GM19025 (cell line): ENCODE data around the gene NGB.
"Not testable (repeated sequence)": the region's sequence is repeated elsewhere in the genome, so short reads cannot be mapped to it uniquely, and the experiment has no call there.

Experiments used
- ATAC-seq: cut with Tn5 transposase; IDR thresholded peaks from one replicate; pipeline ENCODE4 v1.9.1; 2021; ENCODE audit warnings: mild to moderate bottlenecking, low read depth, moderate library complexity; ENCODE audit not compliant: unreplicated experiment

NGB gene

DNA sequence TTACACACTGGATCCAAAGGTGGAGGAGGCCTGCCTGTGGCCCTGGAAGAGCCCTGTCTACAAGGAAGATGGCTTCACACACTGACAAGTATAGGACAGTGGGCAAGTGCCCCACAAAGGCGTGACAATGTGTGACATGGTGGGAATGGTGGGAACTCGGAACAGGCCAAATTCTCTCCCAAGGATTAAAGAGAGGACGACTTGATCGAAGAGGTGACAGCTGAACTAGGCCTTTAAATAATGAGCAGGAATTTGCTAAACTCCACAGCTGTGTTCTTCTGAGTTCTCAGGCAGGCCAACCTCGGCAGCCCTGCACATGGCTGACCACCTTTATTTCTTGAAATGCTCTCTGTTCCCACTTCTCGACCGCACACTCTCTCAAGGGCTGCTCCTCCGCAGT is 25.9 kb upstream of the NGB start:
- ATAC-seq: no peak

DNA sequence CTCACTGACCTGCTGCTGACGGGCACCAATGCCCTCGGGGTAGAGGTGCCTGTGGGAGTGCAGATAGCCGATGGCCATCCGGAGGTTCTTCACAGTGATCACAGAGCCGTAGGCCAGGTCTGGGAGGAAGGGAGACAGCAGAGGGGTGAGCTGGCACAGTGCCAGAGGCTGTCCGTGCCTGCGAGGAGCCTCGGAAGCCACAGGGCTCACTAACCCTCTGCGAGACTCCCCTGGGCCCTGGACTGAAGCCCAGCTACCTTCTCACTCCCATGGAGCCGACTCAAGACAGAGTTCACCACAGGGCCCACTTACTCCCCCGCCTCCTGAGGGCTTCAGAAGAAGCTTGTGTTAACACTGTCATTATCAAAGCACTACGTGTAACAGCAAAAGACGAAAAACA is 25.1 kb upstream of the NGB start:
- no peak for ATAC-seq

DNA sequence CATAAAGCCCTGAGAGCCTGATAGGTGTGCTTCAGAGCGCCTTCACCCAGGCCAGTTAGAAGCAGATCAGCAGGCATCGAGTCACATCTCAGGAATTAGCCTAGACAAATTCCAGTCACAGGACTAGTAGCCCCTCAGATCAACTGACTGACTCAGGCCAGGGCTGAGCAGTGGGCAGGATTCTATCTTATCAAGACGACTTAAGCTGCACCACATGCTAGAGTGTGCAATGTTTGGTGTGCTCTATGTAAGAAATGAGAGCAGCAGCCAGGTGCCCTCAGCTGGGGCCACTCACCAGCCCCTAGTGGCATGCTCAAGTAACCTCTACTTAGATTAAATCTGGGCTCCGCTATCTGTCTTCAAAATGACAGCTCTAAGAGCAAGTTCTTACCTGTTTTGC is 19.7 kb upstream of the NGB start:
- ATAC-seq: no peak

DNA sequence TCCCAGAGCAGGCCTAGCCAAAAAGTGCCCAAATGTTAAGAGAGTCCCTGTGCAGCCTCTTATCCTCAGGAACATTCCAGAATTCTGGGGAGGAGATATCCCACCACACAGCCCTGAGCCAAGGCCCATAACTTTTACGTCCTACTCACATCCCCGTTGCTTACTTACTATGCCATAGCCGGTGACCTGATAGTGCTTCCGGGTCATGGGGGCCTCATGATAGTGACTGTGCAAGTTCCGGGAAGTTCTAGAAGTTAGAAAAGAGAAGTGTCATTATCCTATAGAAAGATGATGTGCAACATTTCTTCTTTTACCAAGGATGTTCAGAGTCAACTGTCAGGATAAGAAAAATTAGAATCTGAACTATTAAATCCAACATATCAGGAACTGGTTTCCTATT is 15.6 kb upstream of the NGB start:
- no peak for ATAC-seq

DNA sequence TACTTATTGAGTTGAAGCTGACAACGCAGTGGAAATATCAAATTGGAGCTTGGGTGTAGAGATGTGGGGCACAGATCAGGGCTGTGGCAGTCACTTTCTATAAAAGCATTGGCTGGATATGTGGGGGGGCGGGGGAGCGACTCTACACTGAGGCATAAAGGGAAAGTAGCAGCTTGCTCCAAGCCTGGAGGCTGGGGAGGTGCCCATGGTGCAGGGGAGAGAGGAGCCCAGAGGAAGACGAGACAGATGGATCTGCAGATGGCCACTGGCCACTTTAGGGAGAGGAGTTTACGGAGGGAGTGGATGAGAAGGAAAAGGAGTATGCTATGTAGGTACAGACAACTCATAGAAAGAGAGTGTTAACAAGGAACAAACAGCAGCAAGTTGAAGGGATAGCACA is 13.5 kb upstream of the NGB start:
- ATAC-seq: no peak

DNA sequence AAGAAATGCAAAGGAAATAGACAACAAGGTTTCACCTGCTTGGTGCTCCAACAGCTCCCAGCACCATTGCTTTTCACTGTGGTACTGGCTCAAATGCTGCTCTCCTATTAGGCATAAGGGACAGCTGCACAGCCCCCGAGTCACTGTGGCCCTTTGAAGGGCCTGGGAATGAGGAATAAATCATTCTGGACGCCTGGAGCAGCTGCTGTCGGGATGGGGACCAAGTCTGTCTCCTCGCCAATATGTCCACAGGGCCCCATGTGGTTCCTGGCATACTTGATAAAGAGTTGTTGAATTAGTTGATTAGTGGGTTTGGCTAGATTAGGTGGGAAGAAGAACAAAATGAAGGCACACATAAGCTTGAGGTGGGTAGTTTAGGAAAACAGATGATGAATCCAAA is 13.1 kb upstream of the NGB start:
- ATAC-seq: no peak

DNA sequence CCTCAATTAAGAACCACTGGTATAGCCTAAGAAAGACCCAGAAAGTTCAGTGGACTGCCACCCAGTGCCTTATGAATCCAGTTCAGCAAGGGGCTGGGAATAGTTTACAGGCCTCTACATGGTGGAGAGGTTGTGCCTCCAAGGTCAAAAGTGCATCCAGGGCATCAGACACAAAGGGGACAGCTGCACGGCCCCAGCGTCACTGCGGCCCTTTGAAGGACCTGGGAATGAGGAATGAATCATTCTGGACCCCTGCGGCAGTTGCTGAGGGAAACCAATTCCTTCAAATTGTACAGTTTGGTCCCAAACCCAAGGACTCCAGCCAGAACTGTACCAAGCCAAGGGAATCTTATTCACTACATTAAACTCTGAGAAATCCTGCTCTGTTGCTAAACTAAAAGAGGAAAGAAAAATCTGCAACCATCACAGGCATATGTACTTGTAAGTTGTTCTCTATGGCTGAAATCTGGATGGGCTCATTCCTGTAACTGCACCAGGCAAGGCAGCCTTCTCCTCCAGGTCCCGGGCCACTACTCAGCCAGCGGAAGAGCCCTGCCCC is 10.9 kb upstream of the NGB start:
- no peak for ATAC-seq

DNA sequence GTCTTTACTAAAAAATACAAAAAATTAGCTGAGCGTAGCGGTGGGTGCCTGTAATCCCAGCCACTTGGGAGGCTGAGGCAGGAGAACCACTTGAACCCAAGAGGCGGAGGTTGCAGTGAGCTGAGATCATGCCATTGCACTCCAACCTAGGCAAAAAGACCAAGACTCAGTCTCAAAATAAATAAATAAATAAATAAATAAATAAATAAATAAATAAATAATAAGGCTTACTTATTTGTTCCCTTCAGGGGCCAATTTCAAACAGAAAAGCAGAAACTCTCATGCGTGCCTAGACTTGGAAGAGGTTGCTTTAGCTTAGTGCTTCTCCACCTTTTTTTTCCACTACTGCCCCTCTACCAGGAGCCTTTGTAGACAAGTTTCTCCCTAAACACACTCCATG is 9.9 kb upstream of the NGB start:
- ATAC-seq: not testable (repeated sequence)

DNA sequence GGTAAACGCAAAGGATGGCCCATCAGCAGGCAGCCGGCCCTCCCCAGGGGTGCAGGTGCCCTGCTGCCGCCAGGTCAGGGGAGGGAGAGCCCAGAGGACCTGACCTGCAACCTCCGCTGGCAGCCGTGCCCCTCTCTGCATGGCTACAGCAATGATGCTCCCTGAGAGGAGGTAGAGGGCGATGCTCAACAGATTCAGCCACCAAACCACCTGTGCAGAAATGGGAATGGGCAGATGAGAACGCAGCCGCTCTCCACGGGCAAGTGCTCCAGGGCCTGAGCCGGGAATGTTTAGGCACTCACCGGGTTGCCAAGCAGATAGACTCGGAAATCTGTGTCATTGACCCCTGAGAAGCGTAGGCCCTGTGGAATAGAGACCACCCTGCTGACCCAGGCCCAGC is 8.7 kb upstream of the NGB start:
- no peak for ATAC-seq

DNA sequence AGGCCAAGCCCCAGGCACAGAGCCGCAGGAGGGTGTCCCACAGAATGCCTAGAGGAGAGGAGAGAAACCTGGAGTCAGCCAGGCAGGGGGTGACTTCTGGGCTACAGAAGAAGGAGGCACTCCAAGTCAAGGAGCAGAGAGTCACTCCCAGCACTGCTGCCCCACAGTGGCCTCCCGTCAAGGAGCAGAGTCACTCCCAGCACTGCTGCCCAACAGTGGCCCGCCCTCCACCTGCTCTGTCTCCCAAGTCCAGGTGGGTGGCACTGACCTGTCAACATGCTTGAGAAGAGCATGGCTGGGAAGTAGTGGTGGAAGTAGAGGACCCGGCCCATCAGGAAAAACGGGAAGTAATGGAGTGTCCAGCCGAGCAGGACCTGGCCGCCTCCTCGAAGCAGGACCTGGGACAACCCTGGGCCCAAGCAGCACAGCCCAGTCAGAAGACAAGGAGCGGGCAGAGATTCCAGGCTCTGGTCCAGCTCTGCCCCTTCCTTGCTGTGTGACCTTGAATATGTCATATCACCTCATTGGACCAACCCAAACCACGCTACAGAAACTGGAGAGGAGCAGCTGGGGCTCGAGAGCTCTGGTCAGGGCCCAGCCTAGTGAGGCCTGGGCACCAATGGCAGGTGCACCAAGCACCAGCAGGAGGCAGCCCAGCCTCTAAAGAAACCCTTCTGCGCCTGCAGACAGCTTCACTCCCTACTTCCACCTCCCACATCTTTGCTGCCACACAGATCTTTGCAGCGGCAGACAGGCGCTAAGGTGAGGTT is 7.6 kb upstream of the NGB start:
- no peak for ATAC-seq

DNA sequence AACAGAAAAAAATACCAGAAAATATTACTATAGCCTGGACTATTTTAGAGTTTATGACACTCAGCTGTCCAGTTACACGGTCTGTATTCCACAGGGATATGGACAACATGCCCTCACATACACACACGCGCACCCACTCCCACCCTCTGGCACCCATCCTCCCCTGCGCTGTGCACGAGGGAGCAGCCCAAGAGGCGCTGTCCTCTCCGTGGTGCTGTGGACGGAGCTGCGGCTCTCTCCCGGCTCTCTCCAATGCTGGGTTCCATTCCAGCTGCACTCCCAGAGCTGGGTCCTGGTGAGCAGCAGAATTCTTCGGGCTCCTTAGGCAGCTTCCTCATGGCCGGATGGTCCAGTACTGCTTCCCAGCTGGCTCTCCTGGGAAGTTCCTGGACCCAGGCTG is 6.0 kb upstream of the NGB start:
- no peak for ATAC-seq

DNA sequence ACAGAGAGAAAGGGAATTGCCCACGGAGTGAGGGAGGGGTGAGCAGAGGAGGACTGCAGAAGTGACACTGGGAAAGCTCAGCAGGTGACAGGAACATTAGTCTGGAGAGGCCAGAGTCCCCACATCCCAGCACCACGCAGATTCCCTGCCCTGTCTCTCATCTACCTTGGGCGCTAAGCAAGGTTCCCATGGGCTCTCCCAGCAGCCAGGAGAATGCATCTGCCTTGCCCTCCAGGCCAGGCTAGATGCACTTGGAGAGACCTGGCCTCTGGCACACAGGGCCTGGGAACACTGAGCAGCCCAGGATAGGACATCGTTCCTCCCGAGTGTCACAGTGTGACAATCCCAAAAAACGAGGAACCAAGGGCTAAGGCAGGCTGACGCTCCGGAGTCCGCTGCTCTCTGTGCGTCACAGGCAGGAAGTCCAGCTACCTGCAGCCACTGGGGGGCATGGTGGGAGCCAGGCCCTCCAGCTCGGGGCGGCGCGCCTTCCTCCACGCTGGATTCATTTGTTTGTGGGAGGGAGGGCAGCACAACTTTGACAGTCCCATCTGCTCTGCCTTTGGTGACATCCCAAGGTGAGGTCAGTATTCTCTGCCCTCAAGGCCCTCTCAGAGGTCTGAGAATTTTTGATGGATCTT is 5.4 kb upstream of the NGB start:
- no peak for ATAC-seq

DNA sequence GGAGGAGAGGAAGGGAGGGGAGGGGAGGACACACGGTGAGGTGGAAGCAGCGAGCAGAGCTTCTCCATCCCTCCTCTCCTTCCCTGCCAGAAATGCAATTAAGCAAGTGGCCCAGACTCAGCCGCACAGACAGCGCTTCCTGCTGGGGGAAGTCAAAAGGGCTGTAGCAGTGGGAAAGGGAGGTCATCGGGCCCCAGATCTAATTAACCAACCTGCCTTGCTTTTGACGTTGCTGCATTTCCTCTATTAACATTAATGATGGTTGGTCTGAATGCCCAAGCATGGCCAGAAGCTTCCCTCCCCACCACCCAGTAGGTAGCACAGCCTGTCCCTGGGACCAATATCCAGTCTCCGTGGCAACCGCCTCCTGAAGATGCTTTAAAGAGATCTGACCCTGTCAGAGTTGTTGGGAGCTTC is 4.6 kb upstream of the NGB start:
- no peak for ATAC-seq

DNA sequence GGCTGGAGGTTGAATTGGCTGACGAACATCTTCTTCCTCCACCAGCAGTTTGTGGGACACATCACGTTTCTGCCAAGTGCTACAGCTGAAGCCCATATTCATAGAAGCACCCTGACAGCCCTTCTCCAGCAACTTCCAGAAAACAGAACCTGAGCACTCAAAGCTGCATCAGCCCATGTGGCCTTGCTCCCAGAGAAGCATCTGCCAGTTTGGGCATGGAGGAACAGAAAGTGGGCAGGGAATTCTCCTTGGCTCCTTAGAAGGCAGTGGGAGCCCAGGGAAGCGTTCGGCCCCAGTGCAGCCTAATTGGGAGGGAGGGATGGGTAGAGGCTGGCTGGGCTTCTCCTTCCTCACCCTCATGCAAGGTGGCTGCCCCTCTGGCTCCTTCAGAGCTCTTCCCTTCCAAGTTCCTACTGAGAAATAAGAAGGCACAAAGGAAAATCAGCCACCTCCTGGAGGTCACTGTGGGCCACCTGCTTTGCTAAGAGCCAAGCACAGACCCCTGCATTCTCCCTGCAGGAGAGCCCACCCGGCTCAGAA is 4.1 kb upstream of the NGB start:
- ATAC-seq: no peak

DNA sequence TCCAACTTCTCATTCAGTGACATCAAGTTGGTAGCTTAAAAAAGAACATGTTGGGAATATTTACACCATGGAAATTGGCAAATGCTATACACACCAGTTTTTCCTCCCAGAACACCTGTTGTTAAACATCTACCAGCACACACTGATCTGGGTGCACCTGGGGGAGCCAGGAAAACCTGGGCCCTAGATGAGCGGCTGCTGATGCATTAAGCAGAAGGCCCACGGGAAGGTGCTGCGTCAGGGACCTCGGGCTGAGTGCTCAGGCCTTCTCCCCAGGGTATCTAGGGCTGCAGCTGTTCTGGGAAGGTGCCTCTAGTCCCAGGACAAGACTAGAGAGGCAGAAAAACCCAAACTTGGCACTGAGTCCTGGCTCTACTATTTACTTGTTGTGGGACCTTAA is 2.8 kb upstream of the NGB start:
- no peak for ATAC-seq

DNA sequence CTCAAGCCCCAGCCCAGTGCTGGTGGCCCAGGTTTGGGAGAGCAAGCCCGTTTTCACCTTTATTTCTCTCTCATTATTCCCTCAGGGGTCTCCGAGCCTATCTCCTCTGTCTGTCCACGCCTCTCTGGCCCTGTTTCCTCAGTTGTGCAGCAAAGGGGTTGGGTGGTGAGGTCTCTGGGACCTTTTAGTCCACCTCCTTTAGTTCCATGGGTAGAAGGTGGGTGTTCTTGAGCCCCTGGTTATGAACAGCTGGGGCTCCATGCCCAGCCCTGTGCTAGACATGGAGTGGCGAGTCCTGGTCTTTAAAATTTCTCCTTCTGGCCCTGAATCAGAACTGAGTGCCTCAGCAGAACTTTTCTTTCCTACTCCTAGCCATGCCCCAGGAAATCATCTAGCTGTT is 1.3 kb upstream of the NGB start:
- ATAC-seq: no peak

DNA sequence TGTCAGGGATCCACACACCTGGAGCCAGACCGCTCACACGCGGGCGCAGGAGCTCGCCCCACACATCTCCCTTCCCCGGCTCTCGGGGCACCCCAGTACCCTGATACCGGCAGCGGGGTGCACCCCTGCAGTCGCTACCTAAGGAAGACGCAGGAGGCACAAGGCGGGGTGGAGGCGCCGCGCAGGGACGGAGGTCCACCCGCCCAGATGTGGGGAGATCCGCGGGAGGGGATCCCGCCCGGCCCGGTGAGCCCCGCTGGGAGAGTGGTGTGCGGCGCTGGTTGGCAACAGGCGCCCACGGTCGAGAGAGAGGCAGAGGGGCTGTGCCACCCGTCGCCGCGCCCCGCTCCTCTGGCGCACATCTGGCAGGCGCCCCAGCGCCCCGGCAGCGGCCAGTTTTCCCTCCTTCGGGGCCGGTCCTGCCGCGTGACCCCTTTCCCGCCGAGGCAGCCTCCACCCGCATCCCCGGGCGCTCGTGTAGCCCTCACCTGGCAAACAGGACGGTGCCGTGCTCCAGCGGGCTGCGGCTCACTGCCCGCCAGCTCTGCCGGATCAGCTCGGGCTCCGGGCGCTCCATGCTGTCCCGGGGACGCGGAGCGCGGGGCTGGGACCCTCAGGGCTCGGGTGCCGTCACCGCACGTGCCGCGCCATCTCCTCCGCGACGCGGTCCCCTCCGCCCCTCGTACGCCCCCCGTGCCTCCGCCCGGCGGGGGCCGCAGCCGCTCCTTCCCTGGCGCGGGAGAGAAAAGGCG is 469 bp downstream of the NGB start:
- no peak for ATAC-seq

DNA sequence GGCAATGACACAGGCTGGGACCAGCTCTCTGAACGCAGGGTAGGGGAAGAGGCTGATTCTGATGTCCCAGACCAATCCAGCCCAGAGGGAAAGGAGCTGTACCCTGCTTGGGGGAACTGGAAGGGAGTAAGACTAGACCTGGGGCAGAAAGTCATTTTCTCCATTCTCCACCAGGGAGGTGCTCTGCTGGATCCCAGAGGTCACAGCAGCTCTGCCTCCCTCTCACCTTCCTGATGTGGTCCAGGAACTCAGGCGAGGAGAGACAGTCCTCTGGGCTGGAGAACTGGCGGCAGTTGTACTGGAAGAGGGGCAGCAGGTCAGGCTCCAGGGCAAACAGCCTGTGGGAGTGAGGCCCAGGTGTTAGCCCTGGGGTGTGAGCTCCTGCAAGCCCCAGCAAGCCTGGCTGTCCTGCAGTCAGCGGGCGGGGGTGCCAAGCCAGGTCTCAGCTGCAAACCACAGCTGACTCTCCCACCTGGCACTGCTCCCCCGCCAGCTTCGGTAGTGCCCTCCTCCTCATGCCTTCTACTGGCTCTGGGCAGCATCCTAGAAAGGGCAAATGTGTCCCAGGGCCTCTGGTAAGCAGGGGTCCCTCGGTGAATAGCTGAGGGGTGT is 1.9 kb downstream of the NGB start:
- no peak for ATAC-seq

DNA sequence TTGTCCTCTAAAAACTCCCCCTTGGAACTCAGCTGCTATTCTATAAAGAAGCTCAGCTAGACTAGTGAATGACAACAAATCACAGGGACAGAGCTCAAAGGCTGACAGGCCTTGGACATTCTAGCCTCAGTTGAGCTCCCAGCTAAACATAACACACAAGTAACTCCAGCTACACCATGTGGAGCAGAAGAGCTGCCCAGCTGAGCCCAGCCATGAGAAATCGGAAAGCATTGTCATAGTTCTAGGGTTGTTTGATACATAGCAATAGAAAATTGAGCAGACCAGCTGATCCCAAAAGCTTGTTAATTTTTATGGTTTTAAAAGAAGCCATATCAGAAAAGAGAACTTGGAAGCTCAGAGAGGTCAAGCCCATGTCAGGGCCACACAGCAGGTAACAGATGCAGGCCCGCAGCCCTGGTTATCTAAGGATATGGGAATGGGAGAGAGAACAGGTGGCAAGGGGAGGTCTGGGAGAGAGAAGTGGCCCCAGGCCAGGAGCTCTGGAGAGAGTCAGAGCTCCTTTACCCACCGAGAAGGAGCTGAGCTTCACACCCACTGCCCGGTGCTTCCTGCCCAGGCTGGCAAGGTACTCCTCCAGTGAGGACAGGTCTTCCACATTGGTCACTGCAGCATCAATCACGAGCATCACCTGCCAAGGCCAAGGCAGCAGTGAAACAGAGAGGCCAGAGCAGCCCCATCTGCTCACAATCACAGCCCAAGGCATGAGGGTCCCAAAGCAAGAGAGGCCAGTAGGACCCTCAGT is 2.9 kb downstream of the NGB start:
- no peak for ATAC-seq

DNA sequence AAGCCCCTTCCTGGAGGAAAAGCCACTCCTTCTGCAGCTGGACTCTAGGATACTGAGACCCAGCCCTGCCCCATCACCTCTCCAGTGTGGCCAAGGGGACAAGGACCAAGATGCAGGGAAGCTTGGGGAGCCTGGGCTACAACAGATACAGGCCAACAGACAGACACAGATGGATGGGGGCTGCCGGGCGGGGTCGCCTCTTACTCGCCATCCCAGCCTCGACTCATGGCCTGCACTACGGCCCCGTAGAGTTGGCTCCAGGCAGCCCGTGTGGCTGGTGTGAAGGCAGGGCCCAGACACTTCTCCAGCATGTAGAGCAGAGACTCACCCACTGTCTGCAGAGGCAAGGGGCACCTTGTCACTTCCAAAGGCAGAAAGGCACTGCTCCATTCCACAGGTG is 4.7 kb downstream of the NGB start:
- no peak for ATAC-seq
